Left lung (tissue), 14 donors: Measurements from ENCODE around the gene MYL12B. TPM values are rescaled to one million over a fixed set of nuclear protein-coding genes. Genes with fewer than 3 reads are reported as not detected.

Experiments used
- ATAC-seq: fragments of 200-7000 bp; cut with Tn5 transposase; one replicate; pipeline ENCODE4 v1.9.1; 2020; ENCODE audit warnings: moderate library complexity
- DNase-seq, 4 donors: peaks; one replicate each; pipeline ENCODE4 v3.0.0-alpha.2; 2013 to 2020
- H3K27ac ChIP-seq, 2 donors: fragments of 200-600 bp; sonication (generic) in 1 of 2; one replicate each; pipeline versions ENCODE4 v1.5.0 to v1.8.0; 2020 to 2021
- H3K27me3 ChIP-seq, 2 donors: fragments of 200-600 bp; sonication (generic) in 1 of 2; one replicate each; pipeline versions ENCODE4 v1.5.0 to v1.8.0; 2020 to 2021
- H3K36me3 ChIP-seq, 2 donors: fragments of 200-600 bp; sonication (generic) in 1 of 2; one replicate each; pipeline versions ENCODE4 v1.5.0 to v1.8.0; 2020 to 2021
- H3K4me1 ChIP-seq, 2 donors: fragments of 200-600 bp; one replicate each; pipeline ENCODE4 v1.8.0; 2021
- H3K4me3 ChIP-seq, 2 donors: fragments of 200-600 bp; sonication (generic) in 1 of 2; one replicate each; pipeline versions ENCODE4 v1.5.0 to v1.8.0; 2020 to 2021; ENCODE audit warnings: mild to moderate bottlenecking in 1 of 2
- H3K9me3 ChIP-seq, 2 donors: fragments of 200-600 bp; sonication (generic) in 1 of 2; one replicate each; pipeline versions ENCODE4 v1.5.0 to v1.8.0; 2020 to 2021
- intact Hi-C, 2 donors: fragments of 100-400 bp; cut with DNase I; formaldehyde crosslinking; loops; one replicate each; pipeline versions ENCODE4 v1.11.2 to v1.14.2; 2022
- long read RNA-seq, 12 donors: library from polyadenylated mRNA in 2 of 12; unstranded in 2 of 12; transcript quantifications; one replicate each; pipeline ENCODE4 v2.0.0 and lab custom pipeline, GENCODE V29; 2019 to 2026
- polyA plus RNA-seq, 6 donors: library from polyadenylated mRNA; unstranded; fragments of 120-200 nt; gene quantifications; one replicate each; pipeline ENCODE4 v1.2.1, GENCODE V29; 2013; ENCODE audit not compliant: insufficient read length in 6 of 6
- total RNA-seq, 2 donors: library from RNA; stranded (reverse); fragmentation: NEBNext Ultra II Directional; extraction: Animal tissue kit (Norgen Biotek cat#: 25700); gene quantifications; one replicate each; pipeline ENCODE4 v1.2.1, GENCODE V29; 2021
- TF ChIP-seq, protein P1 (sequence below), 2 donors: fragments of 200-600 bp; sonication (generic) in 1 of 2; IDR thresholded peaks; one replicate each; pipeline versions ENCODE4 v1.5.0 to v1.8.0; 2021; ENCODE audit warnings: antibody characterized with exemption in 2 of 2
- donor health status: DM: no; HTN: yes; CAD: no.
- donor health status: DM: no; HTN: no; CAD: no.

MYL12B gene
- total RNA-seq (100 to 1,000 TPM; 377 to 467 TPM), polyA plus RNA-seq (100 to 1,000 TPM; 385 to 473 (median 420) TPM)
- long read RNA-seq, donor 1, transcript MYL12B-201 (4 exons, 1,210 nt): major isoform, 366 of 637 reads
- long read RNA-seq, donor 1, partial matches to known transcripts: 264 of 637 reads
- long read RNA-seq, donor 1, other reads (novel, unspliced or antisense): 6 of 637 reads
- long read RNA-seq, donor 2, transcript MYL12B-201 (4 exons, 1,210 nt): major isoform, 227 of 234 reads
- long read RNA-seq, donor 2, partial matches to known transcripts: 5 of 234 reads
- long read RNA-seq, donor 2, other reads (novel, unspliced or antisense): 0 of 234 reads
- long read RNA-seq, donor 3, transcript MYL12B-201 (4 exons, 1,210 nt): major isoform, 265 of 286 reads
- long read RNA-seq, donor 3, partial matches to known transcripts: 21 of 286 reads
- long read RNA-seq, donor 3, other reads (novel, unspliced or antisense): 0 of 286 reads
- long read RNA-seq, donor 4, transcript MYL12B-201 (4 exons, 1,210 nt): major isoform, 531 of 647 reads
- long read RNA-seq, donor 4, partial matches to known transcripts: 114 of 647 reads
- long read RNA-seq, donor 4, other reads (novel, unspliced or antisense): 1 of 647 reads
- long read RNA-seq, donor 5, transcript MYL12B-201 (4 exons, 1,210 nt): major isoform, 282 of 333 reads
- long read RNA-seq, donor 5, partial matches to known transcripts: 40 of 333 reads
- long read RNA-seq, donor 5, other reads (novel, unspliced or antisense): 10 of 333 reads
- long read RNA-seq, donor 6, transcript MYL12B-201 (4 exons, 1,210 nt): major isoform, 349 of 372 reads
- long read RNA-seq, donor 6, partial matches to known transcripts: 18 of 372 reads
- long read RNA-seq, donor 6, other reads (novel, unspliced or antisense): 5 of 372 reads
- long read RNA-seq, donor 7, transcript MYL12B-201 (4 exons, 1,210 nt): major isoform, 195 of 216 reads
- long read RNA-seq, donor 7, partial matches to known transcripts: 14 of 216 reads
- long read RNA-seq, donor 7, other reads (novel, unspliced or antisense): 7 of 216 reads
- long read RNA-seq, donor 8, transcript MYL12B-201 (4 exons, 1,210 nt): major isoform, 180 of 190 reads
- long read RNA-seq, donor 8, partial matches to known transcripts: 9 of 190 reads
- long read RNA-seq, donor 8, other reads (novel, unspliced or antisense): 0 of 190 reads
- long read RNA-seq, donor 9, partial matches to known transcripts: 11 of 12 reads
- long read RNA-seq, donor 9, other reads (novel, unspliced or antisense): 0 of 12 reads
- long read RNA-seq, donor 10, transcript MYL12B-201 (4 exons, 1,210 nt): major isoform, 372 of 388 reads
- long read RNA-seq, donor 10, partial matches to known transcripts: 11 of 388 reads
- long read RNA-seq, donor 10, other reads (novel, unspliced or antisense): 3 of 388 reads
- long read RNA-seq, donor 11: 0 reads
- long read RNA-seq, donor 12, transcript MYL12B-201 (4 exons, 1,210 nt): major isoform, 220 of 344 reads
- long read RNA-seq, donor 12, partial matches to known transcripts: 116 of 344 reads
- long read RNA-seq, donor 12, other reads (novel, unspliced or antisense): 6 of 344 reads

DNA sequence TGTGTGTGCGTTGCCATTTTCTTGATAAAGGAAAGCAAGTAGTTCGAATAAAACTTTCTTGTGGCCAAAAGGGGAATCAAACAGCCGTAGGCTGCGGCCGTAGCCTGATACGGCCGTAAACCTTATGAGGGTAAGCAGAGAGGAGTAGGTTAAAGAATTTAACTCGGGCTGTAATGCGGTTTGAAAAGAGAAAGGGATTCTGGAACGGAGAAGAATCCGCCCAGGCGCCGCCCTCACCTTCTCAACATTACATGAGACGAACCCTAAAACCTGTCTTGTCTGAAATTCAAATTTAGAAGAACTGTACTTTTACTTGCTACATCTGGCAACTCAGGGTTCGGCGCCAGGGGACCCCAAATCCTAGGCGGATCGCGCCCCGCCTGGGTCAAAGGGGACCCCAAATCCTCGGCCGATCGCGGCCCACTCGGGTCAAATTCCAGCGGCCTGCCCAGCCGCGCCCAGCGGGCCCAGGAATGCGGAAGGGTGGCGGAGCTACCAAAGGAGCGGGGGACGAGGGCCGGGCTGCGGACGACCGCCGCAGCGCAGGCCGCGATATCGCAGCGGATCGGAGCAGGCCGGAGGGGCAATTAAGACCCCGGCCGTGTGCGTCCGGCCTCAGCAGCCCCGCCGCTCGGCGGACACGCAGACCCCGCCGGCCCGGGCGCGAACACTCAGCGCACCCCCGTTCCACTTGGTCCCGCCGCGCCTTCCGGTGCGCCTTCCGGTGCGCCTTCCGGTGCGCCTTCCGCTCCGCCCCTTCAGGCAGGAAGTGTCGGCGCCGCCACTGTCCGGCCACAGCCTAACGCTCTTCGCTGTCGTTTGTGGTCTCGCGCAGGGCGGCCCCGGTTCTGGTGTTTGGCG lies at the start of gene MYL12B:
Gene MYL12B (plus strand): TSS at position 761 of the 861 bp plus-strand sequence. CDS start 10,766 bp downstream, outside the sequence.
- H3K9me3 ChIP-seq: no peaks in the 10 kb centered on the region
- TF ChIP-seq, protein P1, sequence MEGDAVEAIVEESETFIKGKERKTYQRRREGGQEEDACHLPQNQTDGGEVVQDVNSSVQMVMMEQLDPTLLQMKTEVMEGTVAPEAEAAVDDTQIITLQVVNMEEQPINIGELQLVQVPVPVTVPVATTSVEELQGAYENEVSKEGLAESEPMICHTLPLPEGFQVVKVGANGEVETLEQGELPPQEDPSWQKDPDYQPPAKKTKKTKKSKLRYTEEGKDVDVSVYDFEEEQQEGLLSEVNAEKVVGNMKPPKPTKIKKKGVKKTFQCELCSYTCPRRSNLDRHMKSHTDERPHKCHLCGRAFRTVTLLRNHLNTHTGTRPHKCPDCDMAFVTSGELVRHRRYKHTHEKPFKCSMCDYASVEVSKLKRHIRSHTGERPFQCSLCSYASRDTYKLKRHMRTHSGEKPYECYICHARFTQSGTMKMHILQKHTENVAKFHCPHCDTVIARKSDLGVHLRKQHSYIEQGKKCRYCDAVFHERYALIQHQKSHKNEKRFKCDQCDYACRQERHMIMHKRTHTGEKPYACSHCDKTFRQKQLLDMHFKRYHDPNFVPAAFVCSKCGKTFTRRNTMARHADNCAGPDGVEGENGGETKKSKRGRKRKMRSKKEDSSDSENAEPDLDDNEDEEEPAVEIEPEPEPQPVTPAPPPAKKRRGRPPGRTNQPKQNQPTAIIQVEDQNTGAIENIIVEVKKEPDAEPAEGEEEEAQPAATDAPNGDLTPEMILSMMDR (IDR thresholded peaks at IDR 0.05): no peak
- H3K4me1 ChIP-seq: peaks cover 24 to 66% of the 10 kb centered on the region in 2 donors
- H3K27ac ChIP-seq: peak within 1 kb of the TSS; percentile 97 to 99
- peak within 1 kb of the TSS; percentile 70 to 82 for H3K4me3 ChIP-seq
- intact Hi-C loops: no loop called here
- DNase-seq: peak; percentile 82 to 95 (median 86)
- H3K36me3 ChIP-seq: peaks cover 0 to 29% of the 10 kb centered on the region in 2 donors
- H3K27me3 ChIP-seq: no peaks in the 10 kb centered on the region
- peak; percentile 91 for ATAC-seq

DNA sequence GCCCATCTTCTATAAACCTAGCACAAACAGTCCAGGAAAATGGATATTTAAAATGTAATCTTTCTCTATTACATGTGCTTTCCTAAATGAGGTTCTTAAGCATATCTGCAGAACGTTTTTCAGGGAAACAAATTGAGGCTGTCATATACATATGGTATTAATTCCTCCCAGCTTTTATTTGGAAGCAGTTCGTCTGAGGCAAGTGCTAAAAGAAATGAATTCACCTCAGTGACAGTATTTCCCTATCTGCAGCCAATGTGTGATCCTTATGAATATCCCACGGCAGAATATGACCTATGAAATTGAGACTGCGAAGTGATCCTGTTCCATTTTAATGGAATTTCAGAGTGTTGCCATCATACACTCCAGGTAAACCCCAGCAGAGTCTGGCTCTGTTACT lies 49.3 kb upstream of the MYL12B start:
- ATAC-seq: no peak
- Histone ChIP-seq H3K36me3 (no peaks in the 10 kb centered on the region), H3K9me3 (no peaks in the 10 kb centered on the region), H3K4me3 (no peak overlapping the region), H3K4me1 (peaks cover 0 to 7% of the 10 kb centered on the region in 2 donors), H3K27ac (no peak overlapping the region), H3K27me3 (no peaks in the 10 kb centered on the region)
- intact Hi-C loops: no loop called here
- no peak for DNase-seq
- TF ChIP-seq, protein P1 (IDR thresholded peaks at IDR 0.05): no peak

DNA sequence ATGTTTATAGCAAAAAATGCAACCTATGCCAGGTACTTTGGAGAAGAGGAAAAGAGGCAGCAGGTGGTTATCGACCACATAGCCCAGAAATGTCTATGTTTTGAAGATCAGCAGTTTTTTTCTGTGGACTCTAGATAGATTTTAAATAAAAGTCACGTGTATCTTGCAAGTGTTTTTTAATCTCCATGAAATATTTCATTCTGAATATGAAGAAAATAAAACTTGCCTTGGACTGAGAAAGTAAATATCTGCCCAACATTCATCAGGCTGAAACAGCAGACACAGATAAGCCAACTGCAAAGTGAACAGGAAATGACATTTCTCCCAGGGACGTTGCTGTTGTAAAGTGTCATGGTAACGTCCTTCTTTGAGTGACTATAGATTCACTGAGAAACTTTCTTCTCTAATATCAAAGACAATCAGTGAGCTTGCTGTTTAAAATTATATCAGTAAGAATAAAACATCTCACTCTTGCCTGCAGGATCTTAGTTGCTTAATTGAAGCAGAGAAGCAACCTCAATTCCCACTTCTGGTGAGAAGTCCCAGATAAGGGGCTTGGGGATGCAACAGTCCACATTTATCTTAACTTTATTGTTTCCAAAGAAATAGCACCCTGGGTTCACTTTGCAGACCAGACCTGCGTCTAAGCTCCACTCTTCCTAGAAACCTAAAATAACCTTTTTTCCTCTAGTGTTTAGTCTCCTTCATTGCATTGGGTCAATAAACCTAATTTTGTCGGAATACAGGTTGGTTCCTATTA lies 48.5 kb upstream of the MYL12B start:
- peak in 1 of 4 donors; percentile 16 for DNase-seq
- no peak overlapping the region for H3K27ac ChIP-seq
- intact Hi-C loops: no loop called here
- H3K27me3 ChIP-seq: no peaks in the 10 kb centered on the region
- TF ChIP-seq, protein P1 (IDR thresholded peaks at IDR 0.05): no peak
- H3K36me3 ChIP-seq: no peaks in the 10 kb centered on the region
- H3K9me3 ChIP-seq: no peaks in the 10 kb centered on the region
- ATAC-seq: no peak
- H3K4me3 ChIP-seq: no peak overlapping the region
- H3K4me1 ChIP-seq: peaks cover 0 to 7% of the 10 kb centered on the region in 2 donors
